A549 (cell line): Measurements from ENCODE around the gene IGF1. TPM values are rescaled to one million over a fixed set of nuclear protein-coding genes. Genes with fewer than 3 reads are reported as not detected.

Source experiments
- ATAC-seq, 2 experiments: fragments of 200-7000 bp in 1 of 2; fragments of >200 bp in 1 of 2; cut with Nextera tagmentation in 1 of 2; cut with Tn5 transposase in 1 of 2; 3 replicates each; pipeline versions ENCODE4 v1.8.0 to v1.9.1; 2018 to 2020; ENCODE audit warnings: mild to moderate bottlenecking in 1 of 2, moderate library complexity in 1 of 2
- CTCF ChIA-PET: fragments of 300-600 bp; sonication (Branson Sonifier 250); formaldehyde crosslinking; extraction: SDS; loops from one replicate; lab custom pipeline; 2021; ENCODE audit warnings: antibody characterized with exemption, inconsistent platforms; lab: Yijun Ruan, JAX
- POLR2A ChIA-PET: fragments of 350-600 bp; formaldehyde crosslinking; extraction: SDS; loops from one replicate; lab custom pipeline; 2021; ENCODE audit warnings: antibody characterized with exemption, inconsistent platforms; lab: Yijun Ruan, JAX
- DNase-seq, 2 experiments: peaks; one replicate each; pipeline versions ENCODE4 v3.0.0 to v3.0.0-alpha.2; 2011 to 2016; ENCODE audit warnings: low read depth in 1 of 2, low spot score in 1 of 2
- FAIRE-seq: peaks from 2 replicates; lab custom pipeline; 2011; peaks lifted over from hg19 to GRCh38; lab: Jason Lieb, UNC
- H3K27ac ChIP-seq, 2 experiments: fragments of >200 bp; sonication (Bioruptor Twin); formaldehyde crosslinking; 3 replicates each; pipeline ENCODE4 v1.5.1; 2016 to 2017
- H3K4me1 ChIP-seq: fragments of >200 bp; sonication (Bioruptor Twin); formaldehyde crosslinking; 3 replicates; pipeline ENCODE4 v1.6.1; 2016
- H3K4me2 ChIP-seq: fragments of >200 bp; sonication (Bioruptor Twin); formaldehyde crosslinking; 3 replicates; pipeline ENCODE4 v1.6.1; 2016
- H3K4me3 ChIP-seq: fragments of >200 bp; sonication (Bioruptor Twin); formaldehyde crosslinking; 3 replicates; pipeline ENCODE4 v1.5.1; 2016
- H3K9me3 ChIP-seq: fragments of >200 bp; sonication (Bioruptor Twin); formaldehyde crosslinking; 3 replicates; pipeline ENCODE4 v1.6.1; 2016
- BHLHE40 ChIP-seq: IDR thresholded peaks from 2 replicates; pipeline ENCODE4 v1.6.1; 2012; ENCODE audit warnings: low read depth, low read length, inconsistent platforms
- CBX2 ChIP-seq: fragments of 200-600 bp; sonication (generic); IDR thresholded peaks from 2 replicates; pipeline ENCODE4 v1.6.1; 2016; ENCODE audit warnings: low read depth, mild to moderate bottlenecking, borderline replicate concordance
- CBX8 ChIP-seq: fragments of 200-600 bp; sonication (generic); IDR thresholded peaks from 2 replicates; pipeline ENCODE4 v1.6.1; 2016
- CEBPB ChIP-seq, 2 experiments: fragments of >200 bp in 1 of 2; sonication (Bioruptor Twin) in 1 of 2; formaldehyde crosslinking in 1 of 2; IDR thresholded peaks; 2 replicates each; pipeline ENCODE4 v1.6.1; 2012 to 2016
- CHD4 ChIP-seq: fragments of 200-600 bp; sonication (generic); IDR thresholded peaks from 2 replicates; pipeline ENCODE4 v1.6.1; 2016; ENCODE audit warnings: antibody characterized with exemption, mild to moderate bottlenecking, borderline replicate concordance
- EHMT2 ChIP-seq: fragments of 200-600 bp; sonication (generic); IDR thresholded peaks from 2 replicates; pipeline ENCODE4 v1.6.1; 2016; ENCODE audit warnings: antibody characterized with exemption, low read depth, mild to moderate bottlenecking, moderate library complexity
- EP300 ChIP-seq, 2 experiments: fragments of >200 bp; sonication (Bioruptor Twin); formaldehyde crosslinking; IDR thresholded peaks; 2 replicates in 1 of 2; 3 replicates in 1 of 2; pipeline ENCODE4 v1.6.1; 2016 to 2017
- FOSB ChIP-seq: fragments of 250-450 bp; sonication (Bioruptor Pico); IDR thresholded peaks from 2 replicates; pipeline ENCODE4 v1.5.0; 2020; ENCODE audit warnings: mild to moderate bottlenecking, moderate library complexity
- GATA3 ChIP-seq: IDR thresholded peaks from 2 replicates; pipeline ENCODE4 v1.6.1; 2012; ENCODE audit warnings: borderline replicate concordance
- HOXA7 ChIP-seq: fragments of 250-450 bp; sonication (Bioruptor Pico); IDR thresholded peaks from 2 replicates; pipeline ENCODE4 v1.5.0; 2020; ENCODE audit warnings: mild to moderate bottlenecking, moderate library complexity
- HOXB13 ChIP-seq: fragments of 250-450 bp; sonication (Bioruptor Pico); IDR thresholded peaks from 2 replicates; pipeline ENCODE4 v1.5.0; 2020; ENCODE audit warnings: low read depth, mild to moderate bottlenecking, moderate library complexity
- KDM1A ChIP-seq: fragments of 200-600 bp; sonication (generic); IDR thresholded peaks from 2 replicates; pipeline ENCODE4 v1.6.1; 2016; ENCODE audit warnings: low read depth, mild to moderate bottlenecking
- NPAS2 ChIP-seq: fragments of 250-450 bp; sonication (Bioruptor Pico); IDR thresholded peaks from 2 replicates; pipeline ENCODE4 v1.8.0; 2022; ENCODE audit warnings: mild to moderate bottlenecking, moderate library complexity, borderline replicate concordance
- NR3C1 ChIP-seq: fragments of >200 bp; sonication (Bioruptor Twin); formaldehyde crosslinking; IDR thresholded peaks from 3 replicates; pipeline ENCODE4 v1.6.1; 2017
- POLR2A ChIP-seq: IDR thresholded peaks from 2 replicates; pipeline ENCODE4 v1.6.1; 2012; ENCODE audit warnings: mild to moderate bottlenecking, low read length
- RCOR1 ChIP-seq: fragments of 150-350 bp; IDR thresholded peaks from 2 replicates; pipeline ENCODE4 v1.6.1; 2014; ENCODE audit warnings: antibody characterized with exemption, low read length, low read depth
- SMC3 ChIP-seq: fragments of >200 bp; sonication (Bioruptor Twin); formaldehyde crosslinking; IDR thresholded peaks from 3 replicates; pipeline ENCODE4 v1.6.1; 2018; ENCODE audit warnings: inconsistent platforms
- TP53 ChIP-seq: fragments of 250-450 bp; sonication (Bioruptor Pico); IDR thresholded peaks from 2 replicates; pipeline ENCODE4 v1.5.0; 2021; ENCODE audit warnings: mild to moderate bottlenecking, moderate library complexity
- ZSCAN20 ChIP-seq: fragments of 250-450 bp; sonication (Bioruptor Pico); IDR thresholded peaks from 2 replicates; pipeline ENCODE4 v1.8.0; 2022; ENCODE audit warnings: mild to moderate bottlenecking, moderate library complexity
- WGBS: methylation state at CpG from one replicate; pipeline ENCODE4 v1.1.6; 2017; ENCODE audit errors: missing lambda C conversion rate; 5-methylcytosine and 5-hydroxymethylcytosine counted together
- polyA plus RNA-seq, 4 experiments: library from polyadenylated mRNA; depleted of rRNA in 3 of 4; stranded (reverse); fragments of >200 nt; fragmentation: RNase III in 1 of 4; extraction: RNeasy Plus Mini Kit Qiagen cat#74134 plus additional on column Dnase treatment in 1 of 4; gene quantifications; 2 replicates in 3 of 4; 3 replicates in 1 of 4; pipeline ENCODE4 v1.2.3, GENCODE V29; 2011 to 2017
- TF ChIP-seq, protein P1 (sequence below): fragments of 150-350 bp; IDR thresholded peaks from 2 replicates; pipeline ENCODE4 v1.6.1; 2014; ENCODE audit warnings: low read depth, mild to moderate bottlenecking, low read length
- TF ChIP-seq, protein P2 (sequence below): IDR thresholded peaks from 2 replicates; pipeline ENCODE4 v1.6.1; 2012; ENCODE audit warnings: low read depth, borderline replicate concordance
- TF ChIP-seq, protein P3 (sequence below): fragments of 250-450 bp; sonication (Bioruptor Pico); IDR thresholded peaks from 2 replicates; pipeline ENCODE4 v1.5.0; 2020; ENCODE audit warnings: low read depth, mild to moderate bottlenecking, moderate library complexity
- TF ChIP-seq, protein P4 (sequence below): fragments of 250-450 bp; sonication (Bioruptor Pico); IDR thresholded peaks from 2 replicates; pipeline ENCODE4 v1.5.0; 2021; ENCODE audit warnings: mild to moderate bottlenecking, moderate library complexity, borderline replicate concordance
- TF ChIP-seq, protein P5 (sequence below): fragments of 200-600 bp; sonication (generic); IDR thresholded peaks from 2 replicates; pipeline ENCODE4 v1.6.1; 2016; ENCODE audit warnings: antibody characterized with exemption, mild to moderate bottlenecking, moderate library complexity
- TF ChIP-seq, protein P6 (sequence below): fragments of 450-650 bp; IDR thresholded peaks from 2 replicates; pipeline ENCODE4 v1.6.1; 2014; ENCODE audit warnings: antibody characterized with exemption
- TF ChIP-seq, protein P7 (sequence below): IDR thresholded peaks from 2 replicates; pipeline ENCODE4 v1.6.1; 2012

The IGF1 gene
- polyA plus RNA-seq, 2 of the 4 experiments (the other 2 are of a cell fraction), result 0.16 TPM; not detected in 1

DNA sequence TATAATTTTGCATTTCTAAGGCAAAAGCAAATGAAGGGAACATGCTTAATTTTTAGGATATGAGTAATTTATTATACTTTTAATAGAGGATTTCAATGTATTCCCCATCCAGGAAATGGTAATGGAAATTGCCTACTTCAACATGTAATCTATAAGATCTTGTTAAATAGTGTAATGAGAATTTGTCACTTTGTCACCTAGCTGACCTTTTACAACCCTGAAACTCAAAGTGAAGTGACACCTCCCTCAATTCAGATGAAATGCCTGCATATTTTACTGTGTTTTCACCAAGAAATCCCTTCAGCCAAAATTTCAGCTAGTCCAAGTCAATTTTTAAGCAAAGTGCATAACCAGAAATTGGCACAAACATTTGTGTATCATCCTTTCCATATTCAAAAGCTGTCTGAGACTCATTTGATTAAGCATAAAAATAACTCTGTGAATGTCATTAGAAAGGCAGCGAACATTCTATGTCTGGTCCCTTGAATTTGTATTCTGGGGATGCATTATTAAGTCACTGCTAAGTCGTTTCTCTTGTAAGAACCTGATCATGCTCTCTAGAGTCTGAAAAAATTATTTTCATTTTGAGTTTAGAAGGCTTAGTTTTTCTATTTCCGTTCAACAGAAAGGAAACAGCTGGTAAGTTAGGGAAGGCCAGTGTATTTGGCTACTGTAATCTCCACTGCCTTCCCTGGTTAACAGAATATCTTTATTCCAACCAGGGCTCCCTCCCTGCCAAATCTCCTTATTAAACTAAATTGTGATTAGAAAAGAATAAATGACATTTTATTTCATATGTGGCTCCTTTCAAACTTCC lies 100.8 kb downstream of the IGF1 start:
- Histone ChIP-seq H3K4me3 (no peak overlapping the region), H3K4me1 (no peaks in the 10 kb centered on the region), H3K9me3 (peaks cover 8% of the 10 kb centered on the region; the same call in 1 of the 3 replicates), H3K4me2 (no peak overlapping the region), H3K27ac (no peak overlapping the region)
- DNase-seq (no peak), FAIRE-seq (no peak), ATAC-seq (no peak)
- CTCF ChIA-PET, result no interaction called here
- 20% methylated on average over 3 of the region's 3 CpGs for WGBS
- POLR2A ChIA-PET, result no interaction called here
- no peak for TF ChIP-seq TP53 (CRISPR knock-in tag)
- no peak for TF ChIP-seq ZSCAN20
- TF ChIP-seq FOSB (CRISPR knock-in tag), result no peak
- TF ChIP-seq HOXA7 (CRISPR knock-in tag), result no peak
- TF ChIP-seq EP300 (IDR thresholded peaks at IDR 0.05), result no peak
- TF ChIP-seq, protein P1, sequence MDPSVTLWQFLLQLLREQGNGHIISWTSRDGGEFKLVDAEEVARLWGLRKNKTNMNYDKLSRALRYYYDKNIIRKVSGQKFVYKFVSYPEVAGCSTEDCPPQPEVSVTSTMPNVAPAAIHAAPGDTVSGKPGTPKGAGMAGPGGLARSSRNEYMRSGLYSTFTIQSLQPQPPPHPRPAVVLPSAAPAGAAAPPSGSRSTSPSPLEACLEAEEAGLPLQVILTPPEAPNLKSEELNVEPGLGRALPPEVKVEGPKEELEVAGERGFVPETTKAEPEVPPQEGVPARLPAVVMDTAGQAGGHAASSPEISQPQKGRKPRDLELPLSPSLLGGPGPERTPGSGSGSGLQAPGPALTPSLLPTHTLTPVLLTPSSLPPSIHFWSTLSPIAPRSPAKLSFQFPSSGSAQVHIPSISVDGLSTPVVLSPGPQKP, result no peak
- no peak for TF ChIP-seq BHLHE40
- TF ChIP-seq KDM1A, result no peak
- no peak for TF ChIP-seq RCOR1
- TF ChIP-seq, protein P2, sequence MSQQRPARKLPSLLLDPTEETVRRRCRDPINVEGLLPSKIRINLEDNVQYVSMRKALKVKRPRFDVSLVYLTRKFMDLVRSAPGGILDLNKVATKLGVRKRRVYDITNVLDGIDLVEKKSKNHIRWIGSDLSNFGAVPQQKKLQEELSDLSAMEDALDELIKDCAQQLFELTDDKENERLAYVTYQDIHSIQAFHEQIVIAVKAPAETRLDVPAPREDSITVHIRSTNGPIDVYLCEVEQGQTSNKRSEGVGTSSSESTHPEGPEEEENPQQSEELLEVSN, result no peak
- TF ChIP-seq, protein P3, sequence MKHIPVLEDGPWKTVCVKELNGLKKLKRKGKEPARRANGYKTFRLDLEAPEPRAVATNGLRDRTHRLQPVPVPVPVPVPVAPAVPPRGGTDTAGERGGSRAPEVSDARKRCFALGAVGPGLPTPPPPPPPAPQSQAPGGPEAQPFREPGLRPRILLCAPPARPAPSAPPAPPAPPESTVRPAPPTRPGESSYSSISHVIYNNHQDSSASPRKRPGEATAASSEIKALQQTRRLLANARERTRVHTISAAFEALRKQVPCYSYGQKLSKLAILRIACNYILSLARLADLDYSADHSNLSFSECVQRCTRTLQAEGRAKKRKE (CRISPR knock-in tag), result no peak

DNA sequence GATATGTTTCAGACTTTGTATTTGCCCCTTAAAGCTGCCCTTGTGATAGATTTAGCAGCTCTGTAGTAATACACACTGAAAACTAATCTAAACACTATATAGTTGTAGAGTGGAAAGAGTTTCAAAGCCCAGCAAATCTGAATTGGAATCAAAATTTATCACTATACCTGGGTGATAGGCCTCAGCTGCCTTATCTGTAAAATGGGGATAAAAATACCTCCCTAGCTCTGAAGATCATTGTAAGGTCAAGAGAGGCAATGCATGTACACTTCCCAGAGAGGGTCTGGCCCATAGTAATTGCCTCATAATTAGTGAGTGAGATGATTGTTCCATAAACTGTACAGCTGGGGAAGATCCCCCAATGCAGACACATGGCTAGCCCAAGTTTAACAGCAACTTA lies 103.6 kb downstream of the IGF1 start:
- no peak for FAIRE-seq
- H3K4me2 ChIP-seq, result no peak overlapping the region
- no peak for TF ChIP-seq NR3C1
- TF ChIP-seq NPAS2 (CRISPR knock-in tag), result no peak
- no peak for TF ChIP-seq CEBPB (IDR thresholded peaks at IDR 0.05)
- TF ChIP-seq, protein P4, sequence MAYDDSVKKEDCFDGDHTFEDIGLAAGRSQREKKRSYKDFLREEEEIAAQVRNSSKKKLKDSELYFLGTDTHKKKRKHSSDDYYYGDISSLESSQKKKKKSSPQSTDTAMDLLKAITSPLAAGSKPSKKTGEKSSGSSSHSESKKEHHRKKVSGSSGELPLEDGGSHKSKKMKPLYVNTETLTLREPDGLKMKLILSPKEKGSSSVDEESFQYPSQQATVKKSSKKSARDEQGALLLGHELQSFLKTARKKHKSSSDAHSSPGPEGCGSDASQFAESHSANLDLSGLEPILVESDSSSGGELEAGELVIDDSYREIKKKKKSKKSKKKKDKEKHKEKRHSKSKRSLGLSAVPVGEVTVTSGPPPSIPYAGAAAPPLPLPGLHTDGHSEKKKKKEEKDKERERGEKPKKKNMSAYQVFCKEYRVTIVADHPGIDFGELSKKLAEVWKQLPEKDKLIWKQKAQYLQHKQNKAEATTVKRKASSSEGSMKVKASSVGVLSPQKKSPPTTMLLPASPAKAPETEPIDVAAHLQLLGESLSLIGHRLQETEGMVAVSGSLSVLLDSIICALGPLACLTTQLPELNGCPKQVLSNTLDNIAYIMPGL (CRISPR knock-in tag), result no peak
- no peak for TF ChIP-seq CBX8
- TF ChIP-seq, protein P5, sequence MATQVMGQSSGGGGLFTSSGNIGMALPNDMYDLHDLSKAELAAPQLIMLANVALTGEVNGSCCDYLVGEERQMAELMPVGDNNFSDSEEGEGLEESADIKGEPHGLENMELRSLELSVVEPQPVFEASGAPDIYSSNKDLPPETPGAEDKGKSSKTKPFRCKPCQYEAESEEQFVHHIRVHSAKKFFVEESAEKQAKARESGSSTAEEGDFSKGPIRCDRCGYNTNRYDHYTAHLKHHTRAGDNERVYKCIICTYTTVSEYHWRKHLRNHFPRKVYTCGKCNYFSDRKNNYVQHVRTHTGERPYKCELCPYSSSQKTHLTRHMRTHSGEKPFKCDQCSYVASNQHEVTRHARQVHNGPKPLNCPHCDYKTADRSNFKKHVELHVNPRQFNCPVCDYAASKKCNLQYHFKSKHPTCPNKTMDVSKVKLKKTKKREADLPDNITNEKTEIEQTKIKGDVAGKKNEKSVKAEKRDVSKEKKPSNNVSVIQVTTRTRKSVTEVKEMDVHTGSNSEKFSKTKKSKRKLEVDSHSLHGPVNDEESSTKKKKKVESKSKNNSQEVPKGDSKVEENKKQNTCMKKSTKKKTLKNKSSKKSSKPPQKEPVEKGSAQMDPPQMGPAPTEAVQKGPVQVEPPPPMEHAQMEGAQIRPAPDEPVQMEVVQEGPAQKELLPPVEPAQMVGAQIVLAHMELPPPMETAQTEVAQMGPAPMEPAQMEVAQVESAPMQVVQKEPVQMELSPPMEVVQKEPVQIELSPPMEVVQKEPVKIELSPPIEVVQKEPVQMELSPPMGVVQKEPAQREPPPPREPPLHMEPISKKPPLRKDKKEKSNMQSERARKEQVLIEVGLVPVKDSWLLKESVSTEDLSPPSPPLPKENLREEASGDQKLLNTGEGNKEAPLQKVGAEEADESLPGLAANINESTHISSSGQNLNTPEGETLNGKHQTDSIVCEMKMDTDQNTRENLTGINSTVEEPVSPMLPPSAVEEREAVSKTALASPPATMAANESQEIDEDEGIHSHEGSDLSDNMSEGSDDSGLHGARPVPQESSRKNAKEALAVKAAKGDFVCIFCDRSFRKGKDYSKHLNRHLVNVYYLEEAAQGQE, result no peak
- no peak for TF ChIP-seq EHMT2
- no peak for TF ChIP-seq SMC3
- TF ChIP-seq HOXB13 (CRISPR knock-in tag), result no peak
- TF ChIP-seq POLR2A, result no peak
- TF ChIP-seq, protein P6, sequence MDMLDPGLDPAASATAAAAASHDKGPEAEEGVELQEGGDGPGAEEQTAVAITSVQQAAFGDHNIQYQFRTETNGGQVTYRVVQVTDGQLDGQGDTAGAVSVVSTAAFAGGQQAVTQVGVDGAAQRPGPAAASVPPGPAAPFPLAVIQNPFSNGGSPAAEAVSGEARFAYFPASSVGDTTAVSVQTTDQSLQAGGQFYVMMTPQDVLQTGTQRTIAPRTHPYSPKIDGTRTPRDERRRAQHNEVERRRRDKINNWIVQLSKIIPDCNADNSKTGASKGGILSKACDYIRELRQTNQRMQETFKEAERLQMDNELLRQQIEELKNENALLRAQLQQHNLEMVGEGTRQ, result no peak
- no peak for TF ChIP-seq GATA3
- TF ChIP-seq EP300 (IDR thresholded peaks at IDR 0.05), result no peak
- TF ChIP-seq CHD4, result no peak
- TF ChIP-seq, protein P7, sequence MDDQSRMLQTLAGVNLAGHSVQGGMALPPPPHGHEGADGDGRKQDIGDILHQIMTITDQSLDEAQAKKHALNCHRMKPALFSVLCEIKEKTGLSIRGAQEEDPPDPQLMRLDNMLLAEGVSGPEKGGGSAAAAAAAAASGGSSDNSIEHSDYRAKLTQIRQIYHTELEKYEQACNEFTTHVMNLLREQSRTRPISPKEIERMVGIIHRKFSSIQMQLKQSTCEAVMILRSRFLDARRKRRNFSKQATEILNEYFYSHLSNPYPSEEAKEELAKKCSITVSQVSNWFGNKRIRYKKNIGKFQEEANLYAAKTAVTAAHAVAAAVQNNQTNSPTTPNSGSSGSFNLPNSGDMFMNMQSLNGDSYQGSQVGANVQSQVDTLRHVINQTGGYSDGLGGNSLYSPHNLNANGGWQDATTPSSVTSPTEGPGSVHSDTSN, result no peak
- no peak for TF ChIP-seq FOSB (CRISPR knock-in tag)
- TF ChIP-seq CBX2, result no peak

More for the DNA sequence above, 103.6 kb downstream of the IGF1 start:
- DNase-seq (no peak), ATAC-seq (no peak)
- H3K9me3 ChIP-seq, result no peaks in the 10 kb centered on the region
- H3K4me3 ChIP-seq, result no peak overlapping the region
- POLR2A ChIA-PET, result no interaction called here
- H3K27ac ChIP-seq, result no peak overlapping the region
- no peaks in the 10 kb centered on the region for H3K4me1 ChIP-seq
- CTCF ChIA-PET, result interaction anchor here (0.8 to 1.5 kb wide), 2 partner anchors 14 to 17 kb away, joined by 3 read pairs; no protein-coding TSS in a partner anchor
